ENCODE results near the gene NBAS. TPM values are rescaled to one million over a fixed set of nuclear protein-coding genes. Genes with fewer than 3 reads are reported as not detected.

The NBAS gene
- total RNA-seq, 1 donor from 2014 or later: 36.0 TPM

GRCh38 chr2:15591692-15592463 is 30.7 kb upstream of the NBAS start, which contains the start of gene DDX1:
DDX1 (plus strand) TSS chr2:15591868; CDS start chr2:15591934, 66 bp downstream.
- intact Hi-C loops (cut with micrococcal nuclease): loop anchor here (1.0 to 2.0 kb wide), 3 partner anchors 31 to 450 kb away; partner anchors contain the start of gene NBAS

- intact Hi-C loops (cut with micrococcal nuclease): loop anchor here (1.0 to 2.0 kb wide), 3 partner anchors 30 to 449 kb away; partner anchors contain the start of gene NBAS
Observed at GRCh38 chr2:15591373-15591691, 30.2 kb upstream of the NBAS start.

GRCh38 chr2:15588329-15588919 is 27.3 kb upstream of the NBAS start:
- intact Hi-C loops (cut with micrococcal nuclease): no loop called here

DNA sequence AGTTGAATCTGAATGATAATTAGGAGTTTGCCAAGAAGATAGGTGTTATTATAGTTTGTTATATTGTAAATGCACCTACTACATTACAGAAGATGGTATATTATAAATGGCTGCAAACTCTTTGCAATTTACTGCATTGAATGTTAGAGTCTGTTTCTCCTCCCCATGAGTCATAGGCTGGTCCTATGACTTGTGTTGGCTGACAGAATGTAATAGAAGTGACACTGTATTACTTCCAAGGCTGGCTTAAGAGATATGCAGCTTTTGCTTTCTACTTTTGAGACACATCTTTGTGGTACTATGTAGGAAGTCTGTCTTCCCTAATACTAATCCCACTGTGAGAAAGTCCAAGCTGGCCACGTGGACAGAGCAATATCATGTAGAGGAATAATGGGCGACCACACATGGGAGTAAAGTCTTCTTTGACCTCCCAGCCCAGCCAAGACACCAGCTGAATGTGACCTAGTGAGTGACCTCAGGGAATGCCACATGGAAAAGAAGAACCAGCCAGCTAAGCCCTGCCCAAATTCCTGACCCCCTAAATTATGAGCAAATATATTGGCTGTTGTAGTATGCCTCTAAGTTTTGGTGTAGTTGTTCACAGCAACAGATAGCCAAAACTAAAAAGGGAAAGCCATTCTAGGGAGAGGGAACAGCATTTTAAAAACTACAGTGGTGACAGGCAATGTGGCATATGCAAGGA is 23.8 kb upstream of the NBAS start:
- intact Hi-C loops (cut with micrococcal nuclease): no loop called here

DNA sequence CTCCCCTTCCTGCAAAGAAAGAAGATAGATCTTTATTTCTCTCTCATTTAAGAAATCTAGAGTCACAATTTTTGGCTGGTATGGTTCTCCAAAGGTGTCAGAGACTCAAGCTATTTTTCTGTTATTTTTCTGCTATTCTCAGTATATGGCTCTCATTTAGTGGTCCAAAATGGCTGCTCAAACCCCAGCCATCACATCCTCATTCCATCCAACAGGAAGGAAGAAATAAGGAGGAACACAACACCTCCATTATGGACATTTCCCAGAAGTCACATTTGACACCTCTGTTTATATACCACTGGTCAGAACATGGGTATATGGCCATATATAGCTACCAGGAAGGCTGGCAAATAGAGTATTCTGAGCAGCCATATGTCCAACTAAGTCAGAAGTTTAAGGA is 23.2 kb upstream of the NBAS start:
- intact Hi-C loops (cut with micrococcal nuclease): no loop called here

DNA sequence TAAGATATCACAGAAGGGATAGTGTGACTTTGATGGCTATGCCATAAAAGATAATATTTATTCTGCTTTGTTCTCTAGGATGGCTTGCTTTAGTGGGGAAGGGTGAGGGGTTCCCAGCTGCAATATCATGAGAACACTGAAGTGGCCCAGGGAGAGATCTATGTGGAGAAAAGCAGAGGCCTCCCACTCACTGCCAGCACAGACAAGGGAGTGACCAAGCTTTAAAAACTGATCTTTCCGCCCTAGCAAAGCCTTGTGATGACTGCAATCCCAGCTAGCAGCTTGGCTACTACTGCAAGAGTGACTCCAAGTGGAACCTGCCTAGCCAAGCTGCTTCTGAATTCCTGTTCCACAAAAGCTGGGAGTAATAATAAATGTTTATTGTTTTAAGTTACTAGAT is 22.7 kb upstream of the NBAS start:
- intact Hi-C loops (cut with micrococcal nuclease): no loop called here

DNA sequence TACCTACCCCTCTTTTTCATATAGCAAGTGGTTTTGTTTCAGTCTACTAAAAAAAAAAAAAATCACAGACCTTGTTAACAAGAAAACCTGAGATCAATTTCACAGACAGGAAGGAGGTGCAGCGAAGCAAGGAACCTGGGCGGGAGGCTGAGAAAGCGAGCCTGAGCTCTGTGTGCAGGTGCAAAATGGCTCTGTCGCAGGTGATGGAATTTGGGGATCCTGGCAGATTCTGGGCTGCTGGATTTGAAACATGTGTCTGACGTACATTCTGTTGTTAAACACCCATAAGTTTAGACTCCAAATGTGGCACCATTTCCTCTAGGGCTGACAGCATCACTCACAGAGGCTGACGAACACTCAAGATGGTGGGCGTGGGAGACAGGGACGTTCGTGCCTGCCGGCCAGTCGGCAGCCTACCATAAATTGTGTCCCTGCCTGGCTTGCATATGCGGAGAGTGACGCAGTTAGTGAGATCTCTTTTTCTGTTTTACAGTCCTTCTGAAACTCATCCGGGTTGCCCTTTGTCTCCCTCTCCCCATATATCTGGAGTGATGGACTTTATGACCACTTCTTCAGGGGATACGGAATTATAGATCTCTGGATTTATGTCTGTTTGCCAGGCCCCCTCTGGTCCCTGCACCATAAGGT is 21.7 kb upstream of the NBAS start:
- intact Hi-C loops (cut with micrococcal nuclease): no loop called here

- intact Hi-C loops (cut with micrococcal nuclease): no loop called here
Observed at GRCh38 chr2:15580451-15580850, 19.3 kb upstream of the NBAS start.

- intact Hi-C loops (cut with micrococcal nuclease): no loop called here
Observed at GRCh38 chr2:15579641-15580040, 18.5 kb upstream of the NBAS start.

GRCh38 chr2:15577071-15577735 is 16.1 kb upstream of the NBAS start:
- intact Hi-C loops (cut with micrococcal nuclease): loop anchor here (1.0 to 2.0 kb wide), 2 partner anchors 146 to 674 kb away; no protein-coding TSS in a partner anchor

GRCh38 chr2:15571729-15572128 is 10.6 kb upstream of the NBAS start:
- intact Hi-C loops (cut with micrococcal nuclease): no loop called here

GRCh38 chr2:15570104-15570503 is 9.0 kb upstream of the NBAS start:
- intact Hi-C loops (cut with micrococcal nuclease): no loop called here

DNA sequence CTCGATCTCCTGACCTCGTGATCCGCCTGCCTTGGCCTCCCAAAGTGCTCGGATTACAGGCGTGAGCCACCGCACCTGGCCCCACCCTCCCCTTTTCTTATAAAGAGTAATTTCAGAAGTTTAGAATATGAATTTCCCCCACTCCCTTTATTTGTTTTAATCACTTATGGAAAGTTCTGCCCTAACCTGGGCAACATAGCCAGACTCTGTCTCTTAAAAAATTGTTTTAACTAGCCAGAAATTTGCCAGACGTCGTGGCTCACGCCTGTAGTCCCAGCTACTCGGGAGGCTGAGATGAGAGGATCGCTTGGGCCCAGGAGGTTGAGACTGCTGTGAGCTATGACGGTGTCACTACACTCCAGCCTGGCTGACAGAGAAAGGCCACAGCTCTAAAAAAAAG is 7.7 kb upstream of the NBAS start:
- intact Hi-C loops (cut with micrococcal nuclease): no loop called here

GRCh38 chr2:15566912-15567311 is 5.8 kb upstream of the NBAS start:
- intact Hi-C loops (cut with micrococcal nuclease): no loop called here

DNA sequence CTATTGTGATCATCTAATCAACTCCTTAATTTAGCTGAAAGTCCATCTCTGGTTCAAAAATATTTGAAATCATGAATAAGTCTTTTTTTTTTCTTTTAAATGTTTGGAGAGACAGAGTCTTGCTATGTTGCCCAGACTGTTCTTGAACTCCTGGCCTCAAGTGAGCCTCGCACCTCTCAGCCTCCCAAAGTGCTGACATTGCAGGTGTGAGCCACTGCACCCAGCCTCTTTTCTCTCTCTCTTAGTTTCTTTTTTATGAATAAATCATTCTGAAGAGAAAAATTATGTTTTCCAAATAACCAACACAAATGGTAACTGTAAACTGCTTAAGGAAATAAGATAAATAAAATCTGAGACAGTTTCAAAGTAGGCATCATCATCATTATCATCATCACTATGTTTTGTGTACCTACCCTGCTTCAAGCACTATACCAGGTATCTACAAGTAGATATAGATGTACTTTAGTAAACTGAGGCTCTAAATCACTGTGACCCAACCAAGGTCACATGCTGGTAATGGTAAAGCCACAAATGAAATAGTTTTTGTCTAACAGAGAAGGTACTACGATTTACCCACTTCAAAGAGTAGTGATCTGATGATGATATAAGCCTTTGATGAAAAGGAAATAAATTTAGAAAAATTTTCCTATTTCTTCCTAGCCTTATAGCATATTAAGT is 5.0 kb upstream of the NBAS start:
- intact Hi-C loops (cut with micrococcal nuclease): no loop called here

DNA sequence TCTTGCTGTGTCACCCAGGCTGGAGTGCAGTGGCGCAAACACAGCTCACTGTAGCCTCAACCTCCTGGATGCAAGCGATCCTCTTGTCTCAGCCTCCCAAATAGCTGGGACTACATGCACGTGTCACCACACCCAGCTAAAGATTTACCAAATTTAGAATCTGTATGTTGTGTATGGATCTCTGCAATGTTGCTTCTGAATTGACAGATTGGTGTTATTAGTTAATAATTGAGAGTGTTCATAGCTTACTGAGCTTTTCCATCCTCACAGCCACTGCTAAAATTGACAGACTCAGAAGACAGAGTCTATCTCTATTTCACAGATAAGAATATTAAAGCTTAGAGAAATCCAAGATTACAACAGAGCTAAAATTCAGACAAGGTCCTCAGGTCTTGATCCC is 4.3 kb upstream of the NBAS start:
- intact Hi-C loops (cut with micrococcal nuclease): no loop called here

- intact Hi-C loops (cut with micrococcal nuclease): loop anchor here (5.0 kb wide), 2 partner anchors 176 to 251 kb away; no protein-coding TSS in a partner anchor
Observed at GRCh38 chr2:15563227-15564100, 2.3 kb upstream of the NBAS start.

DNA sequence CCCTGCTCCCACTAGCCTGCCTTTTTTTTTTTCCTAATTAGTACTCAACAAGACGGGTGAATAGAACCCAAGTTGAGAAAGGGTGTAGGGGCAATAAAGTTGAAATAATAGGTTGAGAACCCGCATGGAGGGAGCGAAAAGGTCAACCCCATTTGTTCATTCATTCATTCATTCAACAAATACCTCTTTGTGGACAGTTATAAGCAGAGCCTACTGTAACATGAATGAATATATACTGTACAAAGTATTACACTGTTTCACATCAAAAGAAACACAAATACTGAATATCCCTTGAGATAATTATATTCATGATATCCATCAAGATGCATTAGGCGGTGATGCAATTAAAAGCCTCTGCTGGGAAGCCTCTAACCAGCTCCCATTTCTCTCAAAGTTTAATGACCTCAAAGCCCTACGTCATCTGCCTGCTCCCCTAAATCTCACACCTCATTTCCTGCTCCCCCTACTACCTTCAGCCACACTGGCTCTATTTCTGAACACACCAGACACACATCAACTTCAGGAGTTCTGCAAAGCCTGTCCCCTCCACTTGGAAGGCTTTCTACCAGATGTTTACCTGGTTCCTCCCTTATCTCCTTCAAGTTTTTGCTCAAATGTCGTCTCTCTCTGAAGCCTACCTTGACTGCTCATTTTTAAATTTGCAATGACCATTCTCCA is 1.4 kb upstream of the NBAS start:
- intact Hi-C loops (cut with micrococcal nuclease): loop anchor here (5.0 kb wide), 2 partner anchors 175 to 250 kb away; no protein-coding TSS in a partner anchor
